SIG-M5 treated with dmso at 0.1 percent for 504 hours (cell line): ENCODE results near the gene LENEP.
A peak's percentile ranks its signal among the peaks of the same experiment; 100 is the strongest.

Experiments
- DNase-seq: peaks from one replicate; lab custom pipeline; 2025; ENCODE audit not compliant: unreplicated experiment; lab: John Stamatoyannopoulos, UW

LENEP gene

DNA sequence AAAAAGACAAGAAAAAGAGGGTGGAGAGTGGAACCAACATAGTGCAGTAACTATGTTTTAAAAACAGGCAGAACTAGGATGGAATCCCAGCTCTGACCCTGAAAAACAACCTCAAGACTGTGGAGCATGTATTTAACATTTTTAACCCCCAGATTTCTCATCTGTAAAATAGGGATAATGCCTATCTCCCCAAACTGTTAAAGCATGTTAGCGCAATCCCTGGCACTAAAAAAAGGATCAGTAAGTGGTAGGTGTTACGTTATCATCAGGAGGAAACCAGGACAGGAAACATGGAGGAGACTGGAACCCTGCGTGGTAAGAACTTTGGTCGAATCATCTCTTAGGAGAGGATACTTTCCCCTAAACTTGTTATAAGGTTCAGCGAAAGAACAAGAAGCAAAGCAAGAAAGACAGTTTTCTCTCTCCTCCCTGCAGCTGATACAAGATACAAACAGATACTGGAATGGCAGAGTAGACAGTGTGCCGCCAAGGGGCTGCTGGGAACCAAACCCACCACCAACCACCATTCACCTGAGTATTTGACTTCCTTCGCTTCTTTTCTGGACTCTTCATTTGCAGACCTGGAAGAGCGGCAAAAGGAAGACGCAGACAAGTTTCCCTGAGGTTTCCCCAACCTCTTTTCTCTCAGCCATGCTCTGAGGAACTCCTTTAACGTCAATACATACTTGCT lies 32.8 kb upstream of the LENEP start:
- peak; percentile 55 for DNase-seq

GRCh38 chr1:154961207-154962155 lies 31.9 kb upstream of the LENEP start, which contains the start of gene PYGO2:
TSS of gene PYGO2 (minus strand) at chr1:154961782. CDS start at chr1:154961576, 206 bp downstream.
- peak; percentile 81 for DNase-seq

DNA sequence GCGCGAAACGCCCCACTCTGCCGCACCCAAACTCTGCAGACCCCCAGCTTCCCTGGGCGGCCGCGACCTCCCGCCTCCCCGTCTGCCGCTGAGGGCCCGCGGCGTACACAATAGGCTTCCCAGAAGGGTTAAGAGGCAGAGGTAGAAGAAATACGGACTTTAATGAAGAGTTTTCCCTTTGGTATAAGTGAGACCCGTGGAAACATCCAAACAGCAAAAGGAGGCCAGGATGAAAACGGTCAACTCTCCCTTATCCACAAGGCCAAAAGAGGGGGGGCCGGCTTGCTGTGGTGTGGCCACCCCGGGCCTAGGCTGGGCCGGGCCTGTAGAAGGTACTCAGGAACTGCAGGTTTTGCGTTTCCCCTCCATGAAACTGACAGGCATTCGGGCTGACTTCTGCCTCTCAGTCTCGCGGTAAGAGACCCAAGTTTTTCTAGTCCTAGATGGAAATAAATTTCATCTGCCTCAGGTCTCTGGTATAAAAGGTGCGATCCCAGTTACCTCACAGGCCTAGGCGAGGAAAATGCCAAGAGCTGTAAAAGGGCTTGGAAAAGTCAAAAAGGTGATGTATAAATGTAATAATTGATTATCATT lies 31.1 kb upstream of the LENEP start:
- DNase-seq: no peak

- DNase-seq: no peak
These were observed 30.5 kb upstream of the LENEP start for GRCh38 chr1:154962795-154963330.

DNA sequence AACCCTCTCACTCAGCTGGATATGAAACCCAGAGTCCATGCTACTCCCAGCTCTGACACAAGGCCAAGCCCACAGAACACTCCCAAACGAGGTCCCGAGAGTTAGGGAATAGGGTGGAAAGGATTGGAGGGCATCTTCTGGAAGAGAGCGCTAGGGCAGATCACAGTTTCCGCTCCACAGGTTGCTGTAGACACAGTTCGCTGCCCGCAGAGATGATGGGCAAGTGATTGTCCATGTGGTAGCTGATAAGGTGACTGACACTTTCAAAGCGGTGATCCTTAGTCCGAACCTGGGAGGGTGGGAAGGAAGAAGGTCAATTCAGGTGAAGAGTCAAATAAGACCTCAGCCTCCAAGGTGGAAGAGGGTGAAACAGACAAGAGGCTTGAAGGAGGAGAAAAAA lies 29.7 kb upstream of the LENEP start:
- DNase-seq: no peak

- DNase-seq: no peak
These were observed 29.0 kb upstream of the LENEP start for GRCh38 chr1:154964359-154964758.

GRCh38 chr1:154966111-154966510 lies 27.3 kb upstream of the LENEP start:
- DNase-seq: no peak

DNA sequence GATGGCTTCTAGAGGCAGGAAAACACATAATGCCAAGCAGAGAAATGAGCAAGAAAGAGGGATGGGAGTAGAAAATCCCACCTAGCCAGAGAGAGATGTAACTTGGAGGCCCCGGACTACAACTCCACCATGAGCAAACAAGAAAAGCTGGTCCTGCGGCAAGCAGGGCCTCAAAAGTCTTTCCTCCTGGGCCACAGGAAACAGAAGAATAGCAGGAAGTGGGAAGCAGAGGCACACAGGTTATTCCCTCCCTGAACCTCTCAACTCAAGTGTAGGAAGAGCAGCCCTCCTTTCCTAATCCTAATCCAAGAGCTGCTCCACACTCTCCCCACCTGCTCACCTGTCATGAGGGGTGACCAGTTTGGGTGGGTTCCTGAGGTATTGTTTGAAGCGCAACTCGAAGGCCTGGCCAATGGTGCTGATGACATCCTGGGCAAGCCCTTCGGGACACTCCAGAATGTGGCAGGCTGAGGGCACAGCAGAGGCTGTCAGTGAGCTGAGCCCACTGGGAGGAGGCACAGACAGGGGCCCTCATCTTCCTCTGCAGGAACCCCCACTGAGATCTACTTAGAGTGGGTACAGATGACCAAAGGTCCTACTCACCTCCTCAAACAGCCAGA lies 25.9 kb upstream of the LENEP start:
- no peak for DNase-seq

- no peak for DNase-seq
These were observed 24.7 kb upstream of the LENEP start for GRCh38 chr1:154968731-154969130.

GRCh38 chr1:154969246-154969645 lies 24.1 kb upstream of the LENEP start:
- DNase-seq: no peak

- DNase-seq: no peak
These were observed 23.4 kb upstream of the LENEP start for GRCh38 chr1:154969860-154970452.

GRCh38 chr1:154970631-154971340 lies 22.6 kb upstream of the LENEP start, which contains the start of gene SHC1:
TSS of gene SHC1 (minus strand) at chr1:154970747. CDS start at chr1:154970526, 221 bp downstream.
- DNase-seq: peak; percentile 77

DNA sequence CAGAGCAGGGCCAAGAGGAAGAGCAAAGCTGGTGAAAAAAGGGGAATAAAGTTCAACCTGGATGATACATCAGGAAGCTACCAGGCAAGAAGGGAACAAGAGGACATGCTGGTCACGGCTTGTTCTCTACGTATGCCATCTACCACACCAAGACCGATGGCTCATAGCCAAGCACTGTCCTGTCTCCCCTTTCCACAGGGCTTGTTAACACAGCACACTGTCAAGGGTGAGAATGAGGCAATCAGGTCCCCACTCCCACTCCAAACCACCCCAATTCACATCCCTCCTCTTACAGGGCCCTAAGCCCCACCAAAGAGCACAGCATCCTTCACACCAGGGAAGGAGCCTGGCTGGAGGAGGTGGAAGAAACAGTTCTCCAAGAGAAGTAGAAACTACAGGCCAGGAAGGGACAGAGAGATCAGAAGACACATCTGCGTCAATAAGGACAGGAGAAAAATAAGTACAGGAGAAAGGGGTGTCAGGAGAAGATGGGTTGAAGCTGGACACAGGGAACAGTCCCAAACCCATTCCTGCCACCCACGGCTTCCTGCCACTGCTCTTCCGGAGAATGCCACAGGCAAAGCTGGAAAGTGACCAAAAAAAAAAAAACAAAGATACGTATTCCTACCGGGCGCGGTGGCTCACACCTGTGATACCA lies 21.9 kb upstream of the LENEP start:
- no peak for DNase-seq

DNA sequence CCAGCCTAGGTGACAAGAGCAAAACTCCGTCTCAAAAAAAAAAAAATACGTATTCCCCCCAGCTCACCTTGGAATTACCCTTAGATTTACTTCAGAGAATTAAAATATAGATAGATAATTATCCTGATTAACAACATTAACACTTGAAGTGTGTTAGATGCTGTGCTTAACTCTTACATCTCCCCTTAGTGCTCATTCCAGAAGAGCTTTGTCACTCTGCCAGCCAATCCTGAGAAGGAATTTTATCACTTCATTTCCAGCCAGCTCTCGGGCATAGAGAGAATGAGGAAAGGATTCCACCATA lies 21.2 kb upstream of the LENEP start:
- no peak for DNase-seq

GRCh38 chr1:154972517-154973343 lies 20.7 kb upstream of the LENEP start:
- no peak for DNase-seq

DNA sequence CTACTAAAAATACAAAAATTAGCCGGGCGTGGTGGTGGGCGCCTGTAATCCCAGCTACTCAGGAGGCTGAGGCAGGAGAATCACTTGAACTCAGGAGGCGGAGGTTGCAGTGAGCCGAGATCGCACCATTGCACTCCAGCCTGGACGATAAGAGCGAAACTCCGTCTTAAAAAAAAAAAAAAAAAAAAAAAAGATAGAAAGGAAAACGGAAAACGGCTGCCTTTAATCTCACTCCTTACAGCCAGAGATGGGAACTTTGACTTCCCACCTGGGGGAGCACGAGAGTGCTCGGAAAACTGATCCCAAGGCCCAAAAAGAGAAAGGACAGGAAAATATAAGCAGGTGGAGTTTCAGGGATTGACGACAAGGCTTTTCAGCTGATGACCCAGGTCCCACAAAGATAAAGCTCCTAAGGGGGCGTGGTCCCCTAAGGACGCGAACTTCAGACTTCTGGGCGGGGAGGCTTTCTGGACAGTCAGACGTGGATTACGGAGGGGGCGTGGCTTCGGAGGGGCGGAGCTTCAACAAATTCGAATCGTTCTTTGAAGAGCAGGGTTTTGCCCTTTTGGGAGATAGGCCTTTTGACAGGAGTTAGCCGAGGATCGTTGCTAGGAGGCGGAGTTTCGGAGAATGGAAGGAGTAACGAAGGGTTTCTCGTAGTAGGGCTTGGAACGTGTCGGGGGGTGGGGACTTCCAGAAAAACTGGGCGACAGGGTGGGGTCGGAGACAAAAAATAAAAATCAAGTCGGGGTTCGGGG lies 19.9 kb upstream of the LENEP start:
- peak; percentile 99 for DNase-seq

DNA sequence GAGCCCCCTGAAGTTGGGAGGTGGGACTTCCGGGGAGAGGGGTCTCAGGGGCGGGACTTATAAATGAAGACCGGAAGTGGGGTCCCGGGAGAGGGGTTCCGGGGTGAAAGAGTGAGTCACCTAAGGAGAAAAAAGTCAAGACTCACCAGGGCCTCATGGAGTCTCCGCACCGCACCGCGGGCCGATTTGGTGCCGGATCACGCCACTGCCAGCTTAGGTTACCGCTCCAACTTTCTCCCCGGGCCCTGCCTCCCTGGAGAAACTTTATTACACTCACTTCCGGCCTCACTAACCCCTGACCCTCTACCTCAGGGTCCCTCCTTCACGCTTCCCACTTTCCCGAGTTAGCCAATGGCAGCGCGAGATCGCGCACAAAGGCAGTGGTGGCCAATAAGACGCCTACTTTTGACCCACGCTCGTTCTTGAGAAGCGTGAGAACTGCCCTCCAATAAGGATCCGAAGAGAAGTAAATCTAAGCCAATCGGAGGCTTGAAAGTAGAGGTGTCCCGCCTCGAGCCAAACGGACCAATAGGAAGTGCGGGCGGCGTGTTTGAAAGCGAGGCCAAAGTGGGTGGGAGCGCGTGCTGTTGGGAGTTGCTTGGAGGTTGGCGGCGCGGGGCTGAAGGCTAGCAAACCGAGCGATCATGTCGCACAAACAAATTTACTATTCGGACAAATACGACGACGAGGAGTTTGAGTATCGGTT lies 19.1 kb upstream of the LENEP start, which contains the start of gene CKS1B:
Gene CKS1B, plus strand, starts transcription at position 580 of the 706 bp plus-strand sequence. Its CDS starts 65 bp downstream, at position 645.
- DNase-seq: peak; percentile 100
